GM12891 (cell line): ENCODE data around the gene FARP1.

Experiments
- POLR2A ChIP-seq: IDR thresholded peaks from 2 replicates; pipeline ENCODE4 v1.6.1; 2011; ENCODE audit warnings: low read depth, low read length, control low read depth
- TAF1 ChIP-seq: IDR thresholded peaks from 2 replicates; pipeline ENCODE4 v1.6.1; 2011; ENCODE audit warnings: low read depth, low read length, control low read depth

GRCh38 chr13:98215508-98215907 lies 72.6 kb downstream of the FARP1 start:
- TF ChIP-seq POLR2A: no peak
- no peak for TF ChIP-seq TAF1
